ENCODE measurements around the gene FAM221A. TPM values are rescaled to one million over a fixed set of nuclear protein-coding genes. Genes with fewer than 3 reads are reported as not detected.

Gene FAM221A, protein sequence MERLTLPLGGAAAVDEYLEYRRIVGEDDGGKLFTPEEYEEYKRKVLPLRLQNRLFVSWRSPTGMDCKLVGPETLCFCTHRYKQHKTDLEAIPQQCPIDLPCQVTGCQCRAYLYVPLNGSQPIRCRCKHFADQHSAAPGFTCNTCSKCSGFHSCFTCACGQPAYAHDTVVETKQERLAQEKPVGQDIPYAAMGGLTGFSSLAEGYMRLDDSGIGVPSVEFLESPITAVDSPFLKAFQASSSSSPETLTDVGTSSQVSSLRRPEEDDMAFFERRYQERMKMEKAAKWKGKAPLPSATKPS
- 0.18 and 0.97 TPM in 2 replicates for total RNA-seq

DNA sequence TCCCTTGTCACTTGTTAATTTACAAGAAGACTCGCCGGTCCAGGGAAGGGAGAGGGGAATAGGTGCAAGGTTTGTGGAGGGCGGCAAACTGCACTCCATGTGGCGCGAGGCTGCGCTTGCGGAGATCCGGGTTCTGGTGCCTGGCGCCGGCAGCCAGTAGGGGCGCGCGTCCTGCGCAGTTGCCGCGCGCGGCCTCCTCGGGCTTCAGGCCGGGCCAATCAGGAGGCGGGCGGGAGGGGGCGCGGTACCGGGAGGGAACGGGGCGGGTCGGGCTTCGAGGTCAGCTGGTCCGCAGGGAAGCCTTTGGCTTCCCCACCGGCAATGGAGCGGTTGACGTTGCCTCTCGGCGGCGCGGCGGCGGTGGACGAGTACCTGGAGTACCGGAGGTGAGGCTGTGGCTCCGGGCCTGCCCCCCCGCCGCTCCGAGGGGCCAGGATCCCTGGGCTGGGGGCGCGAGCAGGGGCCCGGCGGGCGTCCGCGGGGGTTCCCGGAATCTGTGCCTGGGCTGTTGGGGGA lies at the start of gene FAM221A:
TSS of gene FAM221A (plus strand) at position 302 of the 516 bp plus-strand sequence. CDS start at position 322, 20 bp downstream.

GRCh38 chr7:23710000-23710399 lies 30.0 kb downstream of the FAM221A start, which contains the start of gene STK31:
STK31 (plus strand) TSS chr7:23710219; CDS start chr7:23710286, 67 bp downstream.

Other genes starting within 250 kb of the FAM221A start
- 24.7 and 45.5 TPM in 2 replicates for gene IGF2BP3, start 209.7 kb upstream of the FAM221A start, total RNA-seq
- 14.6 and 16.2 TPM in 2 replicates for gene TRA2A, start 148.2 kb upstream of the FAM221A start, total RNA-seq
- 6.0 and 7.5 TPM in 2 replicates for gene CCDC126, start 82.8 kb upstream of the FAM221A start, total RNA-seq
- not detected in 2 replicates for gene STK31, start 30.0 kb downstream of the FAM221A start, total RNA-seq

Measured in cardiac atrium fibroblast (primary cell).